Tibial nerve (tissue), 4 donors: ENCODE data around the gene GGNBP2. TPM values are rescaled to one million over a fixed set of nuclear protein-coding genes. Genes with fewer than 3 reads are reported as not detected.

ENCODE experiments used
- DNase-seq, 2 donors: peaks; one replicate each; pipeline ENCODE4 v3.0.0-alpha.2; 2019; ENCODE audit warnings: low spot score in 2 of 2
- H3K27ac ChIP-seq, 4 donors: fragments of 200-600 bp; sonication (generic) in 3 of 4; one replicate each; pipeline ENCODE4 v1.5.1; 2017 to 2019; ENCODE audit warnings: mild to moderate bottlenecking in 1 of 4
- H3K27me3 ChIP-seq, 2 donors: fragments of 200-600 bp; sonication (generic) in 1 of 2; one replicate each; pipeline versions ENCODE4 v1.5.1 to v1.6.0; 2017 to 2019
- H3K36me3 ChIP-seq, 3 donors: fragments of 200-600 bp; sonication (generic); one replicate each; pipeline ENCODE4 v1.5.1; 2018 to 2019
- H3K4me1 ChIP-seq, 4 donors: fragments of 200-600 bp; sonication (generic) in 3 of 4; one replicate each; pipeline ENCODE4 v1.5.1; 2017 to 2019
- H3K4me3 ChIP-seq, 4 donors: fragments of 200-600 bp; sonication (generic) in 3 of 4; one replicate each; pipeline ENCODE4 v1.5.1; 2017 to 2019; ENCODE audit warnings: mild to moderate bottlenecking in 1 of 4, moderate library complexity in 1 of 4
- H3K9me3 ChIP-seq, 4 donors: fragments of 200-600 bp; sonication (generic) in 3 of 4; one replicate each; pipeline ENCODE4 v1.5.1; 2017 to 2019
- CTCF ChIP-seq, 5 experiments: fragments of 200-600 bp in 3 of 5; fragments of 450-650 bp in 2 of 5; sonication (generic) in 3 of 5; IDR thresholded peaks; one replicate each; pipeline ENCODE4 v1.5.1; 2016 to 2019; ENCODE audit warnings: antibody characterized with exemption in 5 of 5, mild to moderate bottlenecking in 3 of 5, moderate library complexity in 2 of 5
- EP300 ChIP-seq, 2 donors: sonication (generic); formaldehyde crosslinking; IDR thresholded peaks; one replicate each; pipeline ENCODE4 v1.6.1; 2017; ENCODE audit warnings: antibody characterized with exemption in 2 of 2, mild to moderate bottlenecking in 1 of 2
- POLR2A ChIP-seq, 2 donors: fragments of 450-650 bp; IDR thresholded peaks; one replicate each; pipeline ENCODE4 v1.6.1; 2017; ENCODE audit warnings: antibody characterized with exemption in 2 of 2, mild to moderate bottlenecking in 2 of 2, moderate library complexity in 2 of 2
- WGBS, 2 donors: methylation state at CpG; one replicate each; pipeline ENCODE4 v1.1.5; 2018; 5-methylcytosine and 5-hydroxymethylcytosine counted together
- total RNA-seq, 4 donors: library from RNA; depleted of rRNA; stranded (reverse); fragments of >200 nt; gene quantifications; one replicate each; pipeline ENCODE4 v1.1.0, GENCODE V29; 2016

Gene GGNBP2
- total RNA-seq, 4 donors from 2014 or later, result 53.6 to 107 (median 79.4) TPM

- H3K4me3 ChIP-seq, result peak overlapping the region; percentile 44 to 85 (median 69)
- no peaks in the 10 kb centered on the region for H3K9me3 ChIP-seq
- no peaks in the 10 kb centered on the region for H3K27me3 ChIP-seq
- peak overlapping the region in 3 of 4 donors; percentile 57 to 84 (median 79) for H3K27ac ChIP-seq
- TF ChIP-seq CTCF (IDR thresholded peaks at IDR 0.05) (no peak), POLR2A (IDR thresholded peaks at IDR 0.05) (no peak)
- no peak for DNase-seq
- peaks cover 0 to 24% (median 0%) of the 10 kb centered on the region in 3 donors for H3K36me3 ChIP-seq
- 4 to 6% methylated on average over 18 to 20 of the region's 20 CpGs for WGBS, 2 donors
- peaks cover 0 to 23% (median 10%) of the 10 kb centered on the region in 4 donors for H3K4me1 ChIP-seq
These were observed 47.6 kb downstream of the GGNBP2 start for GRCh38 chr17:36592316-36592715.

GRCh38 chr17:36592716-36593321 lies 48.1 kb downstream of the GGNBP2 start:
- H3K27me3 ChIP-seq, result no peaks in the 10 kb centered on the region
- peaks cover 0 to 23% (median 10%) of the 10 kb centered on the region in 4 donors for H3K4me1 ChIP-seq
- H3K36me3 ChIP-seq, result peaks cover 0 to 19% (median 0%) of the 10 kb centered on the region in 3 donors
- TF ChIP-seq EP300 (IDR thresholded peaks at IDR 0.05) (no peak), CTCF (IDR thresholded peaks at IDR 0.05) (no peak), POLR2A (IDR thresholded peaks at IDR 0.05) (no peak)
- H3K27ac ChIP-seq, result peak overlapping the region in 1 of 4 donors; percentile 84
- DNase-seq, result no peak
- H3K9me3 ChIP-seq, result no peaks in the 10 kb centered on the region
- H3K4me3 ChIP-seq, result peak overlapping the region in 3 of 4 donors; percentile 44 to 85 (median 67)
- 38 to 49% methylated on average over 4 of the region's 4 CpGs for WGBS, 2 donors

DNA sequence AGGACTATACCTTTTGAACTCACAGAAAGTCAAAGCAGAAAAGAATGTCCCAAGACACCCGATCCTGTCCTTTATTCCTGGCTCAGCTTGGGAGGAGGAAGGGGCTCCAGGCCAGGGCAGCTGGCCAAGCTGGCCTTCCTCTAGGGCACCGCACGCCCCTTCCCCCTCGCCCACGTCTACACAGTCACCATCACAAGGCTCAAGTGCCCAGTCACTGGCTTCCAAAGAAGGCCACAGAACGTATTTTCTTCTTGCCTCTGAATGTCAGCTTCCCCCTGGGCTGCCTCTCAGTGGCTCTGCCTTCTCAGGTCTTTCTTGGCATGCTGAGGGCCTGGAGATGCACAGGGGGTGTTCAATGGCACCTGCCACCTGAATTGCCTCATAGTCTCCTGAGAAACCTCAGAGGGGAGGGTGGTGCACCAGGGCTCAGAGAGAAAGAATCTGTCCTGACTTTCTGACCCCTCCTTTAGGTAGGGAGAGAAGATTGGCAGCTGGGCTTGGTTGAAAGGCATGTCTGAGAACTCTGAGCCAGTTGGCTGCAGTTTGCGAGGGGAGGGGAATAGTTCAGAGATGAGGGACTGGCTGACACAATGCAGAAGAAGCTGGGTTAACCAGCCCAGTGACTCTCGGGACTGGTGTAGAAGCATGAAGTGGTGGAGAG lies 49.1 kb downstream of the GGNBP2 start:
- Histone ChIP-seq H3K4me1 (peaks cover 0 to 23% (median 10%) of the 10 kb centered on the region in 4 donors), H3K4me3 (no peak overlapping the region), H3K36me3 (peaks cover 0 to 10% (median 0%) of the 10 kb centered on the region in 3 donors), H3K27me3 (no peaks in the 10 kb centered on the region), H3K27ac (peak overlapping the region in 1 of 4 donors; percentile 61), H3K9me3 (no peaks in the 10 kb centered on the region)
- no peak for TF ChIP-seq POLR2A (IDR thresholded peaks at IDR 0.05)
- no peak for TF ChIP-seq CTCF (IDR thresholded peaks at IDR 0.05)
- no peak for TF ChIP-seq EP300 (IDR thresholded peaks at IDR 0.05)
- WGBS, 2 donors, result 48 to 57% methylated on average over 8 of the region's 8 CpGs
- no peak for DNase-seq

GRCh38 chr17:36594626-36595401 lies 50.1 kb downstream of the GGNBP2 start:
- TF ChIP-seq POLR2A (IDR thresholded peaks at IDR 0.05) (no peak), CTCF (IDR thresholded peaks at IDR 0.05) (no peak), EP300 (IDR thresholded peaks at IDR 0.05) (no peak)
- no peak for DNase-seq
- H3K4me3 ChIP-seq, result no peak overlapping the region
- no peaks in the 10 kb centered on the region for H3K9me3 ChIP-seq
- peaks cover 0 to 23% (median 10%) of the 10 kb centered on the region in 4 donors for H3K4me1 ChIP-seq
- H3K27ac ChIP-seq, result no peak overlapping the region
- H3K27me3 ChIP-seq, result no peaks in the 10 kb centered on the region
- H3K36me3 ChIP-seq, result peaks cover 0 to 4% (median 0%) of the 10 kb centered on the region in 3 donors
- 69 to 77% methylated on average over 10 to 13 of the region's 13 CpGs for WGBS, 2 donors
